Lung (tissue), 12 donors: ENCODE data around the gene HBB. TPM values are rescaled to one million over a fixed set of nuclear protein-coding genes. Genes with fewer than 3 reads are reported as not detected.

ENCODE experiments used
- ATAC-seq: fragments of 200-7000 bp; cut with Tn5 transposase; one replicate; pipeline ENCODE4 v1.9.1; 2020; ENCODE audit warnings: moderate number of reproducible peaks; ENCODE audit not compliant: insufficient read depth, low FRiP score
- DNase-seq, 3 donors: peaks; one replicate each; pipeline ENCODE4 v3.0.0-alpha.2; 2013 to 2017
- H3K27ac ChIP-seq, 2 donors: one replicate each; pipeline ENCODE4 v1.5.1; 2013; ENCODE audit warnings: mild to moderate bottlenecking in 2 of 2, moderate library complexity in 2 of 2, control low read depth in 1 of 2, inconsistent platforms in 1 of 2, low read depth in 1 of 2, low read length in 1 of 2
- H3K27me3 ChIP-seq, 3 donors: one replicate each; pipeline ENCODE4 v1.5.1; 2013; ENCODE audit warnings: low read length in 2 of 3; ENCODE audit not compliant: control insufficient read depth in 3 of 3, insufficient read depth in 3 of 3
- H3K36me3 ChIP-seq, 4 donors: one replicate each; pipeline ENCODE4 v1.5.1; 2013; ENCODE audit warnings: low read length in 4 of 4, mild to moderate bottlenecking in 1 of 4, moderate library complexity in 1 of 4; ENCODE audit not compliant: control insufficient read depth in 4 of 4, insufficient read depth in 4 of 4
- H3K4me1 ChIP-seq, 5 donors: one replicate each; pipeline ENCODE4 v1.5.1; 2013; ENCODE audit warnings: low read length in 5 of 5, mild to moderate bottlenecking in 2 of 5, moderate library complexity in 1 of 5; ENCODE audit not compliant: control insufficient read depth in 5 of 5, insufficient read depth in 5 of 5
- H3K4me3 ChIP-seq: one replicate; pipeline ENCODE4 v1.5.1; 2013; ENCODE audit warnings: mild to moderate bottlenecking, control low read depth, moderate library complexity
- H3K9ac ChIP-seq, 2 donors: one replicate each; pipeline ENCODE4 v1.5.1; 2013; ENCODE audit warnings: low read length in 2 of 2, control low read depth in 1 of 2; ENCODE audit not compliant: insufficient read depth in 1 of 2
- H3K9me3 ChIP-seq, 4 donors: one replicate each; pipeline ENCODE4 v1.5.1; 2013; ENCODE audit warnings: low read length in 3 of 4, mild to moderate bottlenecking in 1 of 4, moderate library complexity in 1 of 4; ENCODE audit not compliant: control insufficient read depth in 4 of 4, insufficient read depth in 3 of 4
- WGBS, 2 donors: extraction: QIAGEN DNeasy Blood & Tissue Kit; methylation state at CpG; one replicate each; pipeline ENCODE4 v1.1.7; 2013; 5-methylcytosine and 5-hydroxymethylcytosine counted together
- polyA plus RNA-seq, 2 donors: library from polyadenylated mRNA; stranded (reverse); fragments of 200-250 nt; gene quantifications; one replicate each; pipeline ENCODE4 v1.2.1, GENCODE V29; 2013
- total RNA-seq, 2 donors: library from RNA; depleted of rRNA in 1 of 2; stranded (reverse); fragments of >200 nt in 1 of 2; gene quantifications; one replicate each; pipeline ENCODE4 v1.2.1, GENCODE V29; 2014 to 2021
- TF ChIP-seq, protein P1 (sequence below): IDR thresholded peaks from 2 replicates; pipeline ENCODE4 v1.5.1; 2012; ENCODE audit warnings: mild to moderate bottlenecking; ENCODE audit errors: control extremely low read depth, extremely low read depth
- donor health status: control.
- donor health status: control.
- donor health status: Bipolar disorder and iron deficiency.
- donor health status: healthy.
- donor health status: DM: yes; HTN: yes; CAD: no.

HBB gene
- total and polyA plus RNA-seq, 4 donors, result 39.4 to 1,072 (median 651) TPM

GRCh38 chr11:5252919-5253265, 26.0 kb upstream of the HBB start:
- Histone ChIP-seq H3K4me1 (no peaks in the 10 kb centered on the region), H3K9ac (no peak overlapping the region), H3K27me3 (no peaks in the 10 kb centered on the region), H3K9me3 (no peaks in the 10 kb centered on the region), H3K27ac (no peak overlapping the region), H3K4me3 (no peak overlapping the region), H3K36me3 (no peaks in the 10 kb centered on the region)
- ATAC-seq (no peak), DNase-seq (no peak)
- 66 to 73% methylated on average over 1 of the region's 1 CpG for WGBS, 2 donors
- TF ChIP-seq, protein P1, sequence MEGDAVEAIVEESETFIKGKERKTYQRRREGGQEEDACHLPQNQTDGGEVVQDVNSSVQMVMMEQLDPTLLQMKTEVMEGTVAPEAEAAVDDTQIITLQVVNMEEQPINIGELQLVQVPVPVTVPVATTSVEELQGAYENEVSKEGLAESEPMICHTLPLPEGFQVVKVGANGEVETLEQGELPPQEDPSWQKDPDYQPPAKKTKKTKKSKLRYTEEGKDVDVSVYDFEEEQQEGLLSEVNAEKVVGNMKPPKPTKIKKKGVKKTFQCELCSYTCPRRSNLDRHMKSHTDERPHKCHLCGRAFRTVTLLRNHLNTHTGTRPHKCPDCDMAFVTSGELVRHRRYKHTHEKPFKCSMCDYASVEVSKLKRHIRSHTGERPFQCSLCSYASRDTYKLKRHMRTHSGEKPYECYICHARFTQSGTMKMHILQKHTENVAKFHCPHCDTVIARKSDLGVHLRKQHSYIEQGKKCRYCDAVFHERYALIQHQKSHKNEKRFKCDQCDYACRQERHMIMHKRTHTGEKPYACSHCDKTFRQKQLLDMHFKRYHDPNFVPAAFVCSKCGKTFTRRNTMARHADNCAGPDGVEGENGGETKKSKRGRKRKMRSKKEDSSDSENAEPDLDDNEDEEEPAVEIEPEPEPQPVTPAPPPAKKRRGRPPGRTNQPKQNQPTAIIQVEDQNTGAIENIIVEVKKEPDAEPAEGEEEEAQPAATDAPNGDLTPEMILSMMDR, result no peak

DNA sequence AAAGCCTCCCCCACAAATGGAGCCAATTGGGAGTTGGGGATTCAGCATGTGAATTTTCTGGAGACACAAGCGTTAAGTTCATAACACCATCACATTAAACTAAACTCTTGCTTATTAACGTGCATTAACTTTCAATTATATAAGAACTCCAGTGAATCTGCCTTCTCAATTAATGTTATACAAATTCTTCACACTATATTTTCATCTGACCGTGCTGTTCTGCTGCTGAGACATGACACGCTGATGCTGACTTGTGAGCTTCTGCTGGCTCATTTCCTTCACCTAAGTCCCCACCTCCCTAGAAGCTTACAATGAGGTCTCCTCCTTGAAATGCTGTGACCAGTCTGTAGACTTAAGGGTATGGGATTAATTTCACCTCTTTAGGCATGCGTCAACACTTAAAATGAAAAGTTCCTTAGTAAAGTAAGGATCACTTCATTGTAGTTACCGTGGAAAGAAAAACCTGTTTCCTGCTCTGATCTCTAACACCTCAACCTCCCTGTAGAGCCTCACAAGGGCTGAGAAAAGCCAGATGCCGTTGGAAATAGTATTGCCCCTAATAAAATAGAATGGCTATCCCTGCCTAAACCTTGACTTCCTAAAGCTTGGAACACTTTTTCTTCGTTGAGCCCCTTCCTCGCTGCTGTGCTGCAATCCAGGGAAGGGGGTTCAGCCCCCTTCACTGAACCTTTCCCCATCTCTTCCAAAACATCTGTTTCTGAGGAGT, 25.5 kb upstream of the HBB start:
- TF ChIP-seq, protein P1, result no peak
- no peak for ATAC-seq
- peak in 2 of 3 donors; percentile 8 to 9 for DNase-seq
- Histone ChIP-seq H3K9ac (no peak overlapping the region), H3K4me1 (no peaks in the 10 kb centered on the region), H3K36me3 (no peaks in the 10 kb centered on the region), H3K27ac (no peak overlapping the region), H3K9me3 (no peaks in the 10 kb centered on the region), H3K4me3 (no peak overlapping the region), H3K27me3 (no peaks in the 10 kb centered on the region)
- WGBS, 2 donors, result 68 to 78% methylated on average over 9 of the region's 9 CpGs

- Histone ChIP-seq H3K9me3 (no peaks in the 10 kb centered on the region), H3K27me3 (no peaks in the 10 kb centered on the region), H3K4me3 (no peak overlapping the region), H3K27ac (no peak overlapping the region), H3K9ac (no peak overlapping the region), H3K4me1 (no peaks in the 10 kb centered on the region), H3K36me3 (no peaks in the 10 kb centered on the region)
- TF ChIP-seq, protein P1, result no peak
- no peak for ATAC-seq
- no peak for DNase-seq
- WGBS, 2 donors, result 31 to 62% methylated on average over 2 of the region's 2 CpGs
Measured at GRCh38 chr11:5251746-5252145, 24.9 kb upstream of the HBB start.
